Natural killer cell treated with Interleukin-12 subunit alpha and Interleukin-12 subunit beta and Interleukin-15 and Interleukin-18, amount 100 ng/mL, for 72 hours (primary cell): ENCODE data around the gene KCNJ9. TPM values are rescaled to one million over a fixed set of nuclear protein-coding genes. Genes with fewer than 3 reads are reported as not detected.
A peak's percentile ranks its signal among the peaks of the same experiment; 100 is the strongest.
"Not testable (repeated sequence)": the region's sequence is repeated elsewhere in the genome, so short reads cannot be mapped to it uniquely, and the experiment has no call there.

ENCODE experiments used
- ATAC-seq, 2 donors: fragments of 150-1000 bp; cut with Tn5 transposase in 1 of 2; sonication (Bioruptor Pico), chemical (Tn5 transposase) in 1 of 2; 2 replicates each; pipeline ENCODE4 v1.10.0; 2021
- DNase-seq: peaks from one replicate; pipeline ENCODE4 v3.0.0; 2022; ENCODE audit warnings: low spot score
- H3K27ac Mint-ChIP-seq, 2 donors: 1 replicate in 1 of 2; 2 replicates in 1 of 2; pipeline ENCODE4 v1.8.0; 2022; ENCODE audit warnings: mixed read lengths in 2 of 2, mild to moderate bottlenecking in 1 of 2, moderate library complexity in 1 of 2
- H3K27me3 Mint-ChIP-seq, 2 donors: 1 replicate in 1 of 2; 2 replicates in 1 of 2; pipeline ENCODE4 v1.8.0; 2022; ENCODE audit warnings: mixed read lengths in 2 of 2
- H3K36me3 Mint-ChIP-seq: one replicate; pipeline ENCODE4 v1.8.0; 2022; ENCODE audit warnings: mixed read lengths
- H3K4me1 Mint-ChIP-seq, 2 donors: 1 replicate in 1 of 2; 2 replicates in 1 of 2; pipeline ENCODE4 v1.8.0; 2022; ENCODE audit warnings: low read depth in 2 of 2, mixed read lengths in 2 of 2, mild to moderate bottlenecking in 1 of 2
- H3K4me3 Mint-ChIP-seq: one replicate; pipeline ENCODE4 v1.8.0; 2022; ENCODE audit warnings: mixed read lengths
- H3K9me3 Mint-ChIP-seq: 2 replicates; pipeline ENCODE4 v1.8.0; 2022; ENCODE audit warnings: mixed read lengths
- total RNA-seq, 2 donors: library from RNA; stranded (reverse); gene quantifications; one replicate each; pipeline ENCODE4 v1.2.3, GENCODE V29; 2022

Gene KCNJ9
- total RNA-seq: not detected

GRCh38 chr1:160081261-160081936 lies at the start of gene KCNJ9:
Gene KCNJ9 (plus strand): TSS chr1:160081538. CDS start chr1:160084031, 2,493 bp downstream.
- Mint-ChIP-seq H3K27ac (no peak within 1 kb of the TSS), H3K4me3 (no peak within 1 kb of the TSS), H3K9me3 (no peaks in the 10 kb centered on the region), H3K36me3 (no peaks in the 10 kb centered on the region), H3K4me1 (peaks cover 5 to 10% of the 10 kb centered on the region in 2 donors), H3K27me3 (peaks cover 42 to 55% of the 10 kb centered on the region in 2 donors)
- DNase-seq: no peak
- ATAC-seq: no peak

GRCh38 chr1:160032165-160032820 lies 49.0 kb upstream of the KCNJ9 start:
- Mint-ChIP-seq H3K4me1 (peaks cover 24 to 27% of the 10 kb centered on the region in 2 donors), H3K27me3 (no peaks in the 10 kb centered on the region), H3K36me3 (no peaks in the 10 kb centered on the region), H3K27ac (peak overlapping the region; percentile 79 to 90), H3K4me3 (peak overlapping the region; percentile 98), H3K9me3 (no peaks in the 10 kb centered on the region)
- ATAC-seq (no peak), DNase-seq (no peak)

GRCh38 chr1:160040476-160040875 lies 40.9 kb upstream of the KCNJ9 start:
- Mint-ChIP-seq H3K4me1 (no peaks in the 10 kb centered on the region), H3K36me3 (no peaks in the 10 kb centered on the region), H3K4me3 (no peak overlapping the region), H3K9me3 (no peaks in the 10 kb centered on the region), H3K27me3 (peaks cover 3 to 15% of the 10 kb centered on the region in 2 donors), H3K27ac (no peak overlapping the region)
- no peak for DNase-seq
- no peak for ATAC-seq

- no peak for DNase-seq
- no peak overlapping the region for H3K4me3 Mint-ChIP-seq
- H3K4me1 Mint-ChIP-seq: peaks cover 12% of the 10 kb centered on the region in 2 donors
- ATAC-seq: no peak
- H3K36me3 Mint-ChIP-seq: no peaks in the 10 kb centered on the region
- no peaks in the 10 kb centered on the region for H3K9me3 Mint-ChIP-seq
- no peak overlapping the region for H3K27ac Mint-ChIP-seq
- peaks cover 3 to 29% of the 10 kb centered on the region in 2 donors for H3K27me3 Mint-ChIP-seq
These were observed 37.8 kb upstream of the KCNJ9 start for GRCh38 chr1:160043543-160043942.

- H3K27me3 Mint-ChIP-seq: peaks cover 12 to 37% of the 10 kb centered on the region in 2 donors
- H3K36me3 Mint-ChIP-seq: no peaks in the 10 kb centered on the region
- ATAC-seq (no peak), DNase-seq (no peak)
- peaks cover 12% of the 10 kb centered on the region in 2 donors for H3K4me1 Mint-ChIP-seq
- H3K4me3 Mint-ChIP-seq: no peak overlapping the region
- H3K9me3 Mint-ChIP-seq: no peaks in the 10 kb centered on the region
- no peak overlapping the region for H3K27ac Mint-ChIP-seq
These were observed 35.7 kb upstream of the KCNJ9 start for GRCh38 chr1:160045653-160046052.

- DNase-seq (no peak), ATAC-seq (peak; percentile 64 to 84)
- H3K27ac Mint-ChIP-seq: peak overlapping the region; percentile 4 to 83
- H3K9me3 Mint-ChIP-seq: no peaks in the 10 kb centered on the region
- H3K4me1 Mint-ChIP-seq: peaks cover 12% of the 10 kb centered on the region in 2 donors
- H3K36me3 Mint-ChIP-seq: no peaks in the 10 kb centered on the region
- H3K27me3 Mint-ChIP-seq: peaks cover 16 to 46% of the 10 kb centered on the region in 2 donors
- peak overlapping the region; percentile 73 for H3K4me3 Mint-ChIP-seq
These were observed 34.7 kb upstream of the KCNJ9 start for GRCh38 chr1:160046494-160047110.

- Mint-ChIP-seq H3K4me1 (peaks cover 12% of the 10 kb centered on the region in 2 donors), H3K27me3 (peaks cover 20 to 53% of the 10 kb centered on the region in 2 donors), H3K9me3 (no peaks in the 10 kb centered on the region), H3K36me3 (no peaks in the 10 kb centered on the region), H3K27ac (peak overlapping the region; percentile 4 to 83), H3K4me3 (peak overlapping the region; percentile 73)
- ATAC-seq (no peak), DNase-seq (no peak)
These were observed 34.0 kb upstream of the KCNJ9 start for GRCh38 chr1:160047111-160047991.

GRCh38 chr1:160048335-160048734 lies 33.0 kb upstream of the KCNJ9 start:
- no peaks in the 10 kb centered on the region for H3K36me3 Mint-ChIP-seq
- DNase-seq (no peak), ATAC-seq (no peak)
- no peaks in the 10 kb centered on the region for H3K9me3 Mint-ChIP-seq
- H3K4me1 Mint-ChIP-seq: peaks cover 12% of the 10 kb centered on the region in 2 donors
- H3K4me3 Mint-ChIP-seq: no peak overlapping the region
- peaks cover 21 to 51% of the 10 kb centered on the region in 2 donors for H3K27me3 Mint-ChIP-seq
- H3K27ac Mint-ChIP-seq: no peak overlapping the region

- no peaks in the 10 kb centered on the region for H3K9me3 Mint-ChIP-seq
- H3K27ac Mint-ChIP-seq: no peak overlapping the region
- H3K4me3 Mint-ChIP-seq: no peak overlapping the region
- H3K36me3 Mint-ChIP-seq: no peaks in the 10 kb centered on the region
- DNase-seq (no peak), ATAC-seq (no peak)
- peaks cover 12% of the 10 kb centered on the region in 2 donors for H3K4me1 Mint-ChIP-seq
- peaks cover 23 to 49% of the 10 kb centered on the region in 2 donors for H3K27me3 Mint-ChIP-seq
These were observed 32.2 kb upstream of the KCNJ9 start for GRCh38 chr1:160049101-160049500.

GRCh38 chr1:160050182-160050581 lies 31.2 kb upstream of the KCNJ9 start:
- not testable (repeated sequence) for H3K4me3 Mint-ChIP-seq, ATAC-seq, H3K27ac Mint-ChIP-seq, H3K9me3 Mint-ChIP-seq, DNase-seq, H3K36me3 Mint-ChIP-seq
- Mint-ChIP-seq H3K27me3 (peaks cover 28 to 44% of the 10 kb centered on the region in 2 donors), H3K4me1 (peaks cover 12% of the 10 kb centered on the region in 2 donors)

- no peaks in the 10 kb centered on the region for H3K36me3 Mint-ChIP-seq
- H3K4me1 Mint-ChIP-seq: peaks cover 12% of the 10 kb centered on the region in 2 donors
- H3K27ac Mint-ChIP-seq: no peak overlapping the region
- H3K4me3 Mint-ChIP-seq: no peak overlapping the region
- ATAC-seq: no peak
- no peak for DNase-seq
- peaks cover 29 to 42% of the 10 kb centered on the region in 2 donors for H3K27me3 Mint-ChIP-seq
- H3K9me3 Mint-ChIP-seq: no peaks in the 10 kb centered on the region
These were observed 30.7 kb upstream of the KCNJ9 start for GRCh38 chr1:160050619-160051018.

GRCh38 chr1:160052936-160053335 lies 28.4 kb upstream of the KCNJ9 start:
- Mint-ChIP-seq H3K4me1 (no peaks in the 10 kb centered on the region), H3K27ac (no peak overlapping the region), H3K36me3 (no peaks in the 10 kb centered on the region), H3K27me3 (peaks cover 46 to 52% of the 10 kb centered on the region in 2 donors), H3K9me3 (no peaks in the 10 kb centered on the region), H3K4me3 (no peak overlapping the region)
- no peak for DNase-seq
- ATAC-seq: no peak
